SH-SY5Y (cell line): Measurements from ENCODE around the gene HCRTR1.

Source experiments
- GATA2 ChIP-seq: IDR thresholded peaks from 2 replicates; pipeline ENCODE4 v1.6.1; 2011; ENCODE audit warnings: mild to moderate bottlenecking, low read depth, low read length
- GATA3 ChIP-seq: IDR thresholded peaks from 2 replicates; pipeline ENCODE4 v1.6.1; 2011; ENCODE audit warnings: low read depth, mild to moderate bottlenecking, low read length, moderate library complexity

Gene HCRTR1

GRCh38 chr1:31617218-31617915 lies at the start of gene HCRTR1:
Gene HCRTR1, plus strand, starts transcription at chr1:31617689. Its CDS starts 1,504 bp downstream, at chr1:31619193.
- TF ChIP-seq GATA3 (no peak), GATA2 (no peak)

GRCh38 chr1:31567956-31568570 lies 49.4 kb upstream of the HCRTR1 start:
- TF ChIP-seq GATA2 (no peak), GATA3 (no peak)

- TF ChIP-seq GATA2, result no peak
- TF ChIP-seq GATA3, result no peak
These were observed 48.4 kb upstream of the HCRTR1 start for GRCh38 chr1:31568895-31569595.

GRCh38 chr1:31569596-31570173 lies 47.8 kb upstream of the HCRTR1 start:
- TF ChIP-seq GATA2 (no peak), GATA3 (no peak)

GRCh38 chr1:31570228-31570627 lies 47.3 kb upstream of the HCRTR1 start:
- TF ChIP-seq GATA2, result no peak
- no peak for TF ChIP-seq GATA3

- TF ChIP-seq GATA3, result no peak
- TF ChIP-seq GATA2, result no peak
These were observed 46.6 kb upstream of the HCRTR1 start for GRCh38 chr1:31570906-31571305.

- no peak for TF ChIP-seq GATA3
- TF ChIP-seq GATA2, result no peak
These were observed 45.9 kb upstream of the HCRTR1 start for GRCh38 chr1:31571340-31572295.

GRCh38 chr1:31572323-31573104 lies 45.0 kb upstream of the HCRTR1 start:
- TF ChIP-seq GATA2, result no peak
- no peak for TF ChIP-seq GATA3

GRCh38 chr1:31573261-31573660 lies 44.2 kb upstream of the HCRTR1 start:
- TF ChIP-seq GATA3 (no peak), GATA2 (no peak)

- TF ChIP-seq GATA2, result no peak
- no peak for TF ChIP-seq GATA3
These were observed 42.6 kb upstream of the HCRTR1 start for GRCh38 chr1:31574749-31575368.

- TF ChIP-seq GATA2 (no peak), GATA3 (no peak)
These were observed 41.9 kb upstream of the HCRTR1 start for GRCh38 chr1:31575369-31576140.
